ENCODE data around the gene ELMO1. TPM values are rescaled to one million over a fixed set of nuclear protein-coding genes. Genes with fewer than 3 reads are reported as not detected.

ELMO1 gene
- total RNA-seq, 4 donors from 2014 or later = 11.5 to 19.9 (median 17.4) TPM

GRCh38 chr7:36904101-36904500 lies 544.6 kb downstream of the ELMO1 start:
- no peak for TF ChIP-seq POLR2A (IDR thresholded peaks at IDR 0.05)
- TF ChIP-seq CTCF (IDR thresholded peaks at IDR 0.05) = no peak
- intact Hi-C loops (cut with DNase I; ENCODE audit: low total_unique reads) = no loop called here
- WGBS, 2 donors = 92 to 100% methylated on average over 3 of the region's 3 CpGs
- no peak for DNase-seq (ENCODE audit: low spot score in 2 of 2)
- H3K4me3 ChIP-seq (ENCODE audit: low read depth, poor library complexity, severe bottlenecking) = no peak overlapping the region

GRCh38 chr7:36900988-36901710 lies 547.5 kb downstream of the ELMO1 start:
- TF ChIP-seq POLR2A (IDR thresholded peaks at IDR 0.05) = no peak
- TF ChIP-seq CTCF (IDR thresholded peaks at IDR 0.05) = no peak
- DNase-seq (ENCODE audit: low spot score in 2 of 2) = no peak
- no peak overlapping the region for H3K4me3 ChIP-seq (ENCODE audit: low read depth, poor library complexity, severe bottlenecking)
- WGBS, 2 donors = 97 to 98% methylated on average over 4 of the region's 4 CpGs
- intact Hi-C loops (cut with DNase I; ENCODE audit: low total_unique reads) = no loop called here

DNA sequence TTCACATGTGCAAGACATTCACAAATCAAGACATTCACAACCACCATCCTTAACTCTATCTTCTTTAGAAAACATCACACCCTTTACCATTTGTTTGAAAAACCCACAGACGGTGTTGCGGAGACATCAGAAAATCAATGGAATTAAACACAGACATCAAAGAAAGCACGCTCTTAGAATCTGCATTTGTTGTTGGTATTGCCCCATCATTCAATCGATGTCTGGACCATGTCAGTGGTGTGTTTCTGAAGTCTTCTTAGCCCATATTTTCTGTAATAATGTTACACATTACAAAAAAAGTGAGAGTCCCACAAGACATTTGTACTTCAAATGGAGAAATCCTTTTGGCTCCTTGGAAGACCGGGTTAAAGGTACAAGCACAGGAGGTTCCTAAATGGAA lies 550.5 kb downstream of the ELMO1 start:
- DNase-seq (ENCODE audit: low spot score in 2 of 2) = no peak
- intact Hi-C loops (cut with DNase I; ENCODE audit: low total_unique reads) = no loop called here
- WGBS, 2 donors = 90 to 96% methylated on average over 5 of the region's 5 CpGs
- H3K4me3 ChIP-seq (ENCODE audit: low read depth, poor library complexity, severe bottlenecking) = no peak overlapping the region
- TF ChIP-seq CTCF (IDR thresholded peaks at IDR 0.05) (no peak), POLR2A (IDR thresholded peaks at IDR 0.05) (no peak)

GRCh38 chr7:36896956-36897590 lies 551.6 kb downstream of the ELMO1 start:
- intact Hi-C loops (cut with DNase I; ENCODE audit: low total_unique reads) = no loop called here

GRCh38 chr7:36896418-36896817 lies 552.2 kb downstream of the ELMO1 start:
- WGBS, 2 donors = 54 to 55% methylated on average over 1 of the region's 1 CpG
- DNase-seq (ENCODE audit: low spot score in 2 of 2) = no peak
- no peak overlapping the region for H3K4me3 ChIP-seq (ENCODE audit: low read depth, poor library complexity, severe bottlenecking)
- intact Hi-C loops (cut with DNase I; ENCODE audit: low total_unique reads) = no loop called here
- TF ChIP-seq CTCF (IDR thresholded peaks at IDR 0.05) = no peak
- TF ChIP-seq POLR2A (IDR thresholded peaks at IDR 0.05) = no peak

More at GRCh38 chr7:36896956-36897590, 551.6 kb downstream of the ELMO1 start:
- H3K4me3 ChIP-seq (ENCODE audit: low read depth, poor library complexity, severe bottlenecking) = no peak overlapping the region
- 66 to 79% methylated on average over 4 of the region's 4 CpGs for WGBS, 2 donors
- TF ChIP-seq CTCF (IDR thresholded peaks at IDR 0.05) (no peak), POLR2A (IDR thresholded peaks at IDR 0.05) (no peak)
- no peak for DNase-seq (ENCODE audit: low spot score in 2 of 2)

Measured in lower leg skin (tissue), 4 donors.